Astrocyte of the spinal cord (primary cell): ENCODE data around the gene OR4E2.

Experiments
- DNase-seq: peaks from one replicate; pipeline ENCODE4 v3.0.0; 2011; ENCODE audit warnings: low read depth, low spot score
- H3K4me3 ChIP-seq: 2 replicates; pipeline ENCODE4 v1.5.1; 2011; ENCODE audit warnings: low read depth, mild to moderate bottlenecking, low read length, moderate library complexity
- CTCF ChIP-seq: IDR thresholded peaks from 2 replicates; pipeline ENCODE4 v1.5.1; 2012; ENCODE audit warnings: low read depth, mild to moderate bottlenecking, low read length, inconsistent platforms
- in situ Hi-C: cut with HindIII; loops from 2 replicates; pipeline ENCODE4 v1.10.0; 2017; ENCODE audit warnings: low sequenced_read_pairs

Gene OR4E2

GRCh38 chr14:21704338-21704737 lies 50.7 kb downstream of the OR4E2 start:
- TF ChIP-seq CTCF, result no peak
- no peak overlapping the region for H3K4me3 ChIP-seq
- DNase-seq, result no peak
- in situ Hi-C loops, result no loop called here

- no peak overlapping the region for H3K4me3 ChIP-seq
- in situ Hi-C loops, result no loop called here
- DNase-seq, result peak; percentile 61
- peak; percentile 73 for TF ChIP-seq CTCF
Measured at GRCh38 chr14:21711360-21711961, 57.8 kb downstream of the OR4E2 start.

GRCh38 chr14:21712036-21712435 lies 58.4 kb downstream of the OR4E2 start:
- in situ Hi-C loops, result no loop called here
- no peak overlapping the region for H3K4me3 ChIP-seq
- no peak for DNase-seq
- TF ChIP-seq CTCF, result no peak

GRCh38 chr14:21714318-21714929 lies 60.8 kb downstream of the OR4E2 start:
- no peak for TF ChIP-seq CTCF
- no peak overlapping the region for H3K4me3 ChIP-seq
- in situ Hi-C loops, result no loop called here
- DNase-seq, result no peak
